MCF 10A (cell line): ENCODE data around the gene PDE8B. TPM values are rescaled to one million over a fixed set of nuclear protein-coding genes. Genes with fewer than 3 reads are reported as not detected.

Experiments used
- BruUV-seq: library from RNA; stranded (reverse); fragments of 400-500 nt; replicated peaks from 2 replicates; lab custom pipeline; 2021; lab: Mats Ljungman, UMichigan
- CTCF ChIA-PET: fragments of 300-600 bp; sonication (Branson Sonifier 250); formaldehyde crosslinking; extraction: SDS; loops from one replicate; lab custom pipeline; 2021; ENCODE audit warnings: antibody characterized with exemption, inconsistent platforms; lab: Yijun Ruan, JAX
- POLR2A ChIA-PET: fragments of 300-600, 350-650 bp; sonication (Branson Sonifier 250); formaldehyde crosslinking; extraction: SDS; loops from one replicate; lab custom pipeline; 2020; ENCODE audit warnings: antibody characterized with exemption, inconsistent platforms; lab: Yijun Ruan, JAX
- DNase-seq: peaks from one replicate; pipeline ENCODE4 v3.0.0-alpha.2; 2018; ENCODE audit not compliant: unreplicated experiment
- H3K27ac Mint-ChIP-seq: one replicate; pipeline ENCODE4 v1.8.0; 2022; ENCODE audit warnings: mild to moderate bottlenecking, low read depth, mixed read lengths; ENCODE audit not compliant: unreplicated experiment
- H3K27me3 Mint-ChIP-seq: one replicate; pipeline ENCODE4 v1.8.0; 2022; ENCODE audit warnings: mixed read lengths; ENCODE audit not compliant: insufficient read depth, unreplicated experiment
- H3K36me3 Mint-ChIP-seq: one replicate; pipeline ENCODE4 v1.8.0; 2022; ENCODE audit warnings: mild to moderate bottlenecking, moderate library complexity, mixed read lengths; ENCODE audit not compliant: insufficient read depth, unreplicated experiment
- H3K4me1 Mint-ChIP-seq: one replicate; pipeline ENCODE4 v1.8.0; 2022; ENCODE audit warnings: mixed read lengths; ENCODE audit not compliant: insufficient read depth, unreplicated experiment
- H3K4me3 Mint-ChIP-seq: one replicate; pipeline ENCODE4 v1.8.0; 2022; ENCODE audit warnings: mild to moderate bottlenecking, moderate library complexity, mixed read lengths; ENCODE audit not compliant: unreplicated experiment
- H3K9me3 Mint-ChIP-seq: one replicate; pipeline ENCODE4 v1.8.0; 2022; ENCODE audit warnings: mixed read lengths; ENCODE audit not compliant: unreplicated experiment
- CTCF ChIP-seq: fragments of 200-600 bp; IDR thresholded peaks from one replicate; pipeline ENCODE4 v1.8.0; 2022; ENCODE audit warnings: antibody characterized with exemption, mild to moderate bottlenecking; ENCODE audit not compliant: unreplicated experiment
- intact Hi-C: fragments of 100-400 bp; cut with micrococcal nuclease; formaldehyde crosslinking; loops from 2 replicates; pipeline ENCODE4 v1.14.1; 2022
- total RNA-seq: library from RNA; stranded (reverse); gene quantifications from 2 replicates; pipeline ENCODE4 v1.2.3, GENCODE V29; 2022

PDE8B gene
- total RNA-seq, 1 experiment from 2014 or later = not detected

GRCh38 chr5:77420940-77421339 is 210.5 kb downstream of the PDE8B start:
- H3K4me1 Mint-ChIP-seq = no peaks in the 10 kb centered on the region
- no peak for TF ChIP-seq CTCF
- peaks cover 29% of the 10 kb centered on the region for H3K36me3 Mint-ChIP-seq
- no peak overlapping the region for H3K27ac Mint-ChIP-seq
- ChIA-PET CTCF (no interaction called here), POLR2A (no interaction called here)
- no peaks in the 10 kb centered on the region for H3K27me3 Mint-ChIP-seq
- DNase-seq = no peak
- BruUV-seq = no TSS peak
- intact Hi-C loops = no loop called here
- no peaks in the 10 kb centered on the region for H3K9me3 Mint-ChIP-seq
- no peak overlapping the region for H3K4me3 Mint-ChIP-seq

GRCh38 chr5:77423022-77423750 is 212.7 kb downstream of the PDE8B start:
- intact Hi-C loops = no loop called here
- H3K4me3 Mint-ChIP-seq = no peak overlapping the region
- no peaks in the 10 kb centered on the region for H3K9me3 Mint-ChIP-seq
- H3K36me3 Mint-ChIP-seq = peaks cover 43% of the 10 kb centered on the region
- H3K27ac Mint-ChIP-seq = no peak overlapping the region
- CTCF ChIA-PET = interaction anchor here (0.9 kb wide), 1 partner anchor 279 kb away, joined by 5 read pairs; no protein-coding TSS in a partner anchor
- DNase-seq = no peak
- no peaks in the 10 kb centered on the region for H3K27me3 Mint-ChIP-seq
- TF ChIP-seq CTCF = no peak
- POLR2A ChIA-PET = interaction anchor here (1.5 to 2.2 kb wide), 2 partner anchors 69 to 278 kb away, joined by 4 to 6 read pairs; partner anchors contain the start of gene WDR41
- H3K4me1 Mint-ChIP-seq = no peaks in the 10 kb centered on the region
- BruUV-seq = no TSS peak

- no peaks in the 10 kb centered on the region for H3K4me1 Mint-ChIP-seq
- no peaks in the 10 kb centered on the region for H3K9me3 Mint-ChIP-seq
- H3K4me3 Mint-ChIP-seq = no peak overlapping the region
- BruUV-seq = no TSS peak
- intact Hi-C loops = no loop called here
- DNase-seq = no peak
- H3K27ac Mint-ChIP-seq = no peak overlapping the region
- CTCF ChIA-PET = no interaction called here
- H3K27me3 Mint-ChIP-seq = no peaks in the 10 kb centered on the region
- peaks cover 49% of the 10 kb centered on the region for H3K36me3 Mint-ChIP-seq
- TF ChIP-seq CTCF = no peak
- POLR2A ChIA-PET = no interaction called here
Observed at GRCh38 chr5:77424921-77425320, 214.4 kb downstream of the PDE8B start.

- TF ChIP-seq CTCF = no peak
- no TSS peak for BruUV-seq
- Mint-ChIP-seq H3K4me1 (no peaks in the 10 kb centered on the region), H3K27me3 (no peaks in the 10 kb centered on the region), H3K36me3 (peaks cover 52% of the 10 kb centered on the region), H3K4me3 (no peak overlapping the region), H3K9me3 (no peaks in the 10 kb centered on the region), H3K27ac (no peak overlapping the region)
- POLR2A ChIA-PET = no interaction called here
- CTCF ChIA-PET = interaction anchor here (1.9 to 2.8 kb wide), 2 partner anchors 12 to 67 kb away, joined by 6 to 9 read pairs; no protein-coding TSS in a partner anchor
- DNase-seq = no peak
- intact Hi-C loops = no loop called here
Observed at GRCh38 chr5:77425420-77425819, 214.9 kb downstream of the PDE8B start.
